MCF 10A (cell line): ENCODE measurements around the gene RRM2. TPM values are rescaled to one million over a fixed set of nuclear protein-coding genes. Genes with fewer than 3 reads are reported as not detected.

Source experiments
- BruUV-seq: library from RNA; stranded (reverse); fragments of 400-500 nt; replicated peaks from 2 replicates; lab custom pipeline; 2021; lab: Mats Ljungman, UMichigan
- CTCF ChIA-PET: fragments of 300-600 bp; sonication (Branson Sonifier 250); formaldehyde crosslinking; extraction: SDS; loops from one replicate; lab custom pipeline; 2021; ENCODE audit warnings: antibody characterized with exemption, inconsistent platforms; lab: Yijun Ruan, JAX
- POLR2A ChIA-PET: fragments of 300-600, 350-650 bp; sonication (Branson Sonifier 250); formaldehyde crosslinking; extraction: SDS; loops from one replicate; lab custom pipeline; 2020; ENCODE audit warnings: antibody characterized with exemption, inconsistent platforms; lab: Yijun Ruan, JAX
- DNase-seq: peaks from one replicate; pipeline ENCODE4 v3.0.0-alpha.2; 2018; ENCODE audit not compliant: unreplicated experiment
- H3K27ac Mint-ChIP-seq: one replicate; pipeline ENCODE4 v1.8.0; 2022; ENCODE audit warnings: mild to moderate bottlenecking, low read depth, mixed read lengths; ENCODE audit not compliant: unreplicated experiment
- H3K27me3 Mint-ChIP-seq: one replicate; pipeline ENCODE4 v1.8.0; 2022; ENCODE audit warnings: mixed read lengths; ENCODE audit not compliant: insufficient read depth, unreplicated experiment
- H3K36me3 Mint-ChIP-seq: one replicate; pipeline ENCODE4 v1.8.0; 2022; ENCODE audit warnings: mild to moderate bottlenecking, moderate library complexity, mixed read lengths; ENCODE audit not compliant: insufficient read depth, unreplicated experiment
- H3K4me1 Mint-ChIP-seq: one replicate; pipeline ENCODE4 v1.8.0; 2022; ENCODE audit warnings: mixed read lengths; ENCODE audit not compliant: insufficient read depth, unreplicated experiment
- H3K4me3 Mint-ChIP-seq: one replicate; pipeline ENCODE4 v1.8.0; 2022; ENCODE audit warnings: mild to moderate bottlenecking, moderate library complexity, mixed read lengths; ENCODE audit not compliant: unreplicated experiment
- H3K9me3 Mint-ChIP-seq: one replicate; pipeline ENCODE4 v1.8.0; 2022; ENCODE audit warnings: mixed read lengths; ENCODE audit not compliant: unreplicated experiment
- CTCF ChIP-seq: fragments of 200-600 bp; IDR thresholded peaks from one replicate; pipeline ENCODE4 v1.8.0; 2022; ENCODE audit warnings: antibody characterized with exemption, mild to moderate bottlenecking; ENCODE audit not compliant: unreplicated experiment
- intact Hi-C: fragments of 100-400 bp; cut with micrococcal nuclease; formaldehyde crosslinking; loops from 2 replicates; pipeline ENCODE4 v1.14.1; 2022
- total RNA-seq: library from RNA; stranded (reverse); gene quantifications from 2 replicates; pipeline ENCODE4 v1.2.3, GENCODE V29; 2022

The RRM2 gene
- total RNA-seq, 1 experiment from 2014 or later, result 41.8 TPM

GRCh38 chr2:10135296-10136089, 13.0 kb downstream of the RRM2 start:
- Mint-ChIP-seq H3K4me1 (peaks cover 19% of the 10 kb centered on the region), H3K27ac (peak overlapping the region; percentile 66), H3K4me3 (no peak overlapping the region), H3K36me3 (peaks cover 20% of the 10 kb centered on the region), H3K9me3 (no peaks in the 10 kb centered on the region), H3K27me3 (no peaks in the 10 kb centered on the region)
- no TSS peak for BruUV-seq
- peak; percentile 57 for DNase-seq
- CTCF ChIA-PET, result interaction anchor here (0.6 to 4.0 kb wide), 5 partner anchors 10 to 300 kb away, joined by 3 to 30 read pairs (median 7); no protein-coding TSS in a partner anchor
- intact Hi-C loops, result loop anchor here (5.0 kb wide), 1 partner anchor 167 kb away; the partner anchor contains the start of gene HPCAL1
- POLR2A ChIA-PET, result interaction anchor here (0.6 to 1.2 kb wide), 3 partner anchors 14 to 270 kb away, joined by 3 read pairs; no protein-coding TSS in a partner anchor
- no peak for TF ChIP-seq CTCF

- H3K27ac Mint-ChIP-seq, result peak overlapping the region; percentile 66
- peaks cover 19% of the 10 kb centered on the region for H3K4me1 Mint-ChIP-seq
- CTCF ChIA-PET, result interaction anchor here (1.6 to 4.0 kb wide), 4 partner anchors 11 to 299 kb away, joined by 7 to 30 read pairs (median 16); no protein-coding TSS in a partner anchor
- H3K27me3 Mint-ChIP-seq, result no peaks in the 10 kb centered on the region
- no peaks in the 10 kb centered on the region for H3K9me3 Mint-ChIP-seq
- no peak overlapping the region for H3K4me3 Mint-ChIP-seq
- intact Hi-C loops, result loop anchor here (5.0 kb wide), 1 partner anchor 166 kb away; the partner anchor contains the start of gene HPCAL1
- H3K36me3 Mint-ChIP-seq, result peaks cover 14% of the 10 kb centered on the region
- TF ChIP-seq CTCF, result no peak
- POLR2A ChIA-PET, result interaction anchor here (0.6 to 4.5 kb wide), 4 partner anchors 10 to 272 kb away, joined by 3 to 10 read pairs (median 3); no protein-coding TSS in a partner anchor
- DNase-seq, result peak; percentile 49
- no TSS peak for BruUV-seq
Measured at GRCh38 chr2:10136101-10136934, 13.8 kb downstream of the RRM2 start.

- ChIA-PET POLR2A (interaction anchor here (0.6 to 4.5 kb wide), 4 partner anchors 10 to 271 kb away, joined by 3 to 10 read pairs (median 3); no protein-coding TSS in a partner anchor), CTCF (interaction anchor here (1.8 to 4.0 kb wide), 3 partner anchors 11 to 298 kb away, joined by 11 to 30 read pairs (median 22); no protein-coding TSS in a partner anchor)
- Mint-ChIP-seq H3K4me1 (peaks cover 15% of the 10 kb centered on the region), H3K36me3 (peaks cover 9% of the 10 kb centered on the region), H3K4me3 (no peak overlapping the region), H3K9me3 (no peaks in the 10 kb centered on the region), H3K27me3 (no peaks in the 10 kb centered on the region), H3K27ac (peak overlapping the region; percentile 82)
- TF ChIP-seq CTCF, result no peak
- DNase-seq, result peak; percentile 79
- intact Hi-C loops, result loop anchor here (5.0 kb wide), 1 partner anchor 165 kb away; the partner anchor contains the start of gene HPCAL1
- BruUV-seq, result no TSS peak
Measured at GRCh38 chr2:10137053-10137843, 14.7 kb downstream of the RRM2 start.
